T-helper 17 cell (primary cell): ENCODE results near the gene NMD3. TPM values are rescaled to one million over a fixed set of nuclear protein-coding genes. Genes with fewer than 3 reads are reported as not detected.
"Not testable (repeated sequence)": the region's sequence is repeated elsewhere in the genome, so short reads cannot be mapped to it uniquely, and the experiment has no call there.

Source experiments
- ATAC-seq: fragments of 150-1000 bp; cut with Tn5 transposase; 2 replicates; pipeline ENCODE4 v1.10.0; 2021; ENCODE audit warnings: mild to moderate bottlenecking, moderate library complexity
- DNase-seq, 3 donors: peaks; one replicate each; pipeline versions ENCODE4 v3.0.0 to v3.0.0-alpha.2; 2020 to 2021
- H3K9me3 ChIP-seq: one replicate; pipeline ENCODE4 v1.7.0; 2013; ENCODE audit warnings: low read length, mild to moderate bottlenecking; ENCODE audit not compliant: control insufficient read depth, poor library complexity, severe bottlenecking
- H3K27ac Mint-ChIP-seq: one replicate; pipeline ENCODE4 v1.8.0; 2022; ENCODE audit warnings: mild to moderate bottlenecking, moderate library complexity, mixed read lengths
- H3K27me3 Mint-ChIP-seq: one replicate; pipeline ENCODE4 v1.8.0; 2022; ENCODE audit warnings: mixed read lengths
- H3K36me3 Mint-ChIP-seq: one replicate; pipeline ENCODE4 v1.8.0; 2022; ENCODE audit warnings: low read depth, mixed read lengths
- H3K4me1 Mint-ChIP-seq: one replicate; pipeline ENCODE4 v1.8.0; 2022; ENCODE audit warnings: mild to moderate bottlenecking, mixed read lengths
- H3K4me3 Mint-ChIP-seq: one replicate; pipeline ENCODE4 v1.8.0; 2022; ENCODE audit warnings: mild to moderate bottlenecking, moderate library complexity, mixed read lengths
- total RNA-seq, 4 donors: library from RNA in 2 of 4; stranded (reverse) in 2 of 4; gene quantifications; one replicate each; pipeline ENCODE4 v1.2.3 and lab custom pipeline; 2022 to 2026

The NMD3 gene
- total RNA-seq, 2 donors from 2014 or later: 45.0 to 46.2 TPM

GRCh38 chr3:161273589-161274218 is 52.6 kb downstream of the NMD3 start:
- Mint-ChIP-seq H3K36me3 (no peaks in the 10 kb centered on the region), H3K4me3 (no peak overlapping the region), H3K4me1 (peaks cover 2% of the 10 kb centered on the region), H3K27ac (no peak overlapping the region), H3K27me3 (no peaks in the 10 kb centered on the region)
- no peak for ATAC-seq
- no peaks in the 10 kb centered on the region for H3K9me3 ChIP-seq
- DNase-seq: peak in 1 of 3 donors; percentile 18

GRCh38 chr3:161274691-161275298 is 53.7 kb downstream of the NMD3 start:
- H3K27me3 Mint-ChIP-seq: no peaks in the 10 kb centered on the region

GRCh38 chr3:161275919-161276318 is 54.8 kb downstream of the NMD3 start:
- no peak for DNase-seq
- H3K9me3 ChIP-seq: no peaks in the 10 kb centered on the region
- no peaks in the 10 kb centered on the region for H3K4me1 Mint-ChIP-seq
- H3K4me3 Mint-ChIP-seq: no peak overlapping the region
- no peaks in the 10 kb centered on the region for H3K36me3 Mint-ChIP-seq
- H3K27me3 Mint-ChIP-seq: no peaks in the 10 kb centered on the region
- no peak for ATAC-seq
- no peak overlapping the region for H3K27ac Mint-ChIP-seq

More at GRCh38 chr3:161274691-161275298, 53.7 kb downstream of the NMD3 start:
- H3K9me3 ChIP-seq: no peaks in the 10 kb centered on the region
- H3K36me3 Mint-ChIP-seq: no peaks in the 10 kb centered on the region
- no peak overlapping the region for H3K27ac Mint-ChIP-seq
- no peak overlapping the region for H3K4me3 Mint-ChIP-seq
- ATAC-seq: peak; percentile 56
- DNase-seq: peak in 1 of 3 donors; percentile 26
- H3K4me1 Mint-ChIP-seq: peaks cover 2% of the 10 kb centered on the region

GRCh38 chr3:161282387-161282786 is 61.3 kb downstream of the NMD3 start:
- H3K27ac Mint-ChIP-seq, ATAC-seq: not testable (repeated sequence)

GRCh38 chr3:161284989-161285388 is 63.9 kb downstream of the NMD3 start:
- no peak overlapping the region for H3K4me3 Mint-ChIP-seq
- H3K27me3 Mint-ChIP-seq: no peaks in the 10 kb centered on the region
- no peak overlapping the region for H3K27ac Mint-ChIP-seq
- no peak for DNase-seq
- H3K4me1 Mint-ChIP-seq: no peaks in the 10 kb centered on the region
- ATAC-seq: no peak
- peaks cover 4% of the 10 kb centered on the region for H3K9me3 ChIP-seq
- H3K36me3 Mint-ChIP-seq: no peaks in the 10 kb centered on the region

More at GRCh38 chr3:161282387-161282786, 61.3 kb downstream of the NMD3 start:
- not testable (repeated sequence) for H3K27me3 Mint-ChIP-seq, H3K4me1 Mint-ChIP-seq, H3K36me3 Mint-ChIP-seq, H3K4me3 Mint-ChIP-seq, H3K9me3 ChIP-seq, DNase-seq

- Mint-ChIP-seq H3K27me3 (peaks cover 7% of the 10 kb centered on the region), H3K27ac (no peak overlapping the region), H3K4me1 (no peaks in the 10 kb centered on the region), H3K36me3 (peaks cover 2% of the 10 kb centered on the region), H3K4me3 (no peak overlapping the region)
- ATAC-seq (no peak), DNase-seq (no peak)
- peaks cover 4% of the 10 kb centered on the region for H3K9me3 ChIP-seq
These were observed 68.1 kb downstream of the NMD3 start for GRCh38 chr3:161289174-161289573.

- Mint-ChIP-seq H3K36me3 (peaks cover 2% of the 10 kb centered on the region), H3K4me3 (no peak overlapping the region), H3K4me1 (no peaks in the 10 kb centered on the region), H3K27ac (no peak overlapping the region), H3K27me3 (peaks cover 7% of the 10 kb centered on the region)
- no peak for ATAC-seq
- H3K9me3 ChIP-seq: no peaks in the 10 kb centered on the region
- DNase-seq: no peak
These were observed 70.2 kb downstream of the NMD3 start for GRCh38 chr3:161291191-161291901.

- Mint-ChIP-seq H3K27ac (no peak overlapping the region), H3K4me3 (no peak overlapping the region), H3K36me3 (peaks cover 2% of the 10 kb centered on the region), H3K27me3 (peaks cover 7% of the 10 kb centered on the region), H3K4me1 (no peaks in the 10 kb centered on the region)
- ATAC-seq (no peak), DNase-seq (no peak)
- no peaks in the 10 kb centered on the region for H3K9me3 ChIP-seq
These were observed 72.3 kb downstream of the NMD3 start for GRCh38 chr3:161293381-161293780.

DNA sequence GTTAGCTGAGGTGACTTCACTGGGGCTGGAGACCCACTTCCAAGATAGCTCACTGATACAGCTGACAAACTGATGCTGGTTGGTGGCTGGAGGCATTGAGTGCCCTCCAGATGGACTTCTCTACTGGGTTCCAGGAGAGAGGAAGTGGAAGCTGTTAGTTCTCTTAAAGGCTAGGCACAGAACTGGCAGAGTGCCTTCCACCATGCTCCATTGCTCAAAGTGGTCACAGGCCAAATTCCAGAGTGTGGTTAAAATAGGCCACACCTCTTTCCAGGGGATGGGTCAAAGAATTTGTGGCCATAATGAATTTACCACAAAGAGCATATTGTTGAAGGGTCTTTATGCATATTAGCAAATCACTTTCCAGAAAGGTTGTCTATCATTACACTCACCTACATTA is 74.2 kb downstream of the NMD3 start:
- DNase-seq (no peak), ATAC-seq (no peak)
- Mint-ChIP-seq H3K4me1 (no peaks in the 10 kb centered on the region), H3K36me3 (peaks cover 2% of the 10 kb centered on the region), H3K27ac (no peak overlapping the region), H3K27me3 (peaks cover 7% of the 10 kb centered on the region), H3K4me3 (no peak overlapping the region)
- no peaks in the 10 kb centered on the region for H3K9me3 ChIP-seq

GRCh38 chr3:161296814-161297213 is 75.7 kb downstream of the NMD3 start:
- H3K9me3 ChIP-seq: no peaks in the 10 kb centered on the region
- Mint-ChIP-seq H3K36me3 (peaks cover 2% of the 10 kb centered on the region), H3K4me1 (no peaks in the 10 kb centered on the region), H3K27ac (no peak overlapping the region), H3K27me3 (peaks cover 7% of the 10 kb centered on the region), H3K4me3 (no peak overlapping the region)
- ATAC-seq (no peak), DNase-seq (no peak)

Other genes starting within 250 kb of the NMD3 start
- gene B3GALNT1, start 116.0 kb upstream of the NMD3 start, total RNA-seq: 1 to 10 TPM in 1 of 2 donors, not detected in 1; 1.4 TPM
- gene SPTSSB, start 150.2 kb downstream of the NMD3 start, total RNA-seq: under 1 TPM in 1 of 2 donors, not detected in 1; 0.32 TPM